AG09319 (cell line): Measurements from ENCODE around the gene RAI1.
A peak's percentile ranks its signal among the peaks of the same experiment; 100 is the strongest.

Experiments used
- DNase-seq: peaks from one replicate; pipeline ENCODE4 v3.0.0-alpha.2; 2010; ENCODE audit warnings: low read depth; ENCODE audit errors: extremely low read depth
- TF ChIP-seq, protein P1 (sequence below): IDR thresholded peaks from 2 replicates; pipeline ENCODE4 v1.5.1; 2011; ENCODE audit warnings: low read depth, mild to moderate bottlenecking, inconsistent platforms, low read length, moderate library complexity

RAI1 gene

DNA sequence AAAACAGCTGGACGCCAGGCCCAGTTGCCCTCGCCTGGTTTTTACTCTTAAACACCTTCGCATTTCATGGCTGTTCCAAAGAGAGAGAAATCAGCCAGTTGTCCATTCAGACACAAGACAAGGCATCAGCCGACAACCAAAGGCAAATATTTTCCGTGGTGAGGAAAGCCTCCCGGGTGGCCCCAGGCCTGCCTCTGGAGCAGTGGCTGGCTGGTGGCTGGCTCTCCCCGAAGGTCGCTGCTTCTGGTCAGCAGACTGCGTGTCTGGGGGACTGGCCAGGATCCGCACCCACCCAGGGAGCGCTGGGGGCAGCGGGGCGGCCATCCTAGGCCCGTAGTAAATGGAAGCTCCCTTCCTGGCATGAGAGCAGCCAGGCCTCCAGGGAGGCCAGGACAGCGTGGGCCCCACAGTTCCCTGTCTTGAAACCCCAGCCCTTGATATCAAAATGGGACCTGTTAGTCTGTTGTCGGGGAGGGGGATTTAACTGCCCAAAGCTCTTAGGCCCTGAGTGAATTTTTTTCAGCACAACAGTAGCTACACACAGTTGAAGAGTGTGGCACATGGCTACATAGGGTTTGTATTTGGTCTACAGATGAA is 97.9 kb downstream of the RAI1 start:
- DNase-seq, result no peak
- TF ChIP-seq, protein P1, sequence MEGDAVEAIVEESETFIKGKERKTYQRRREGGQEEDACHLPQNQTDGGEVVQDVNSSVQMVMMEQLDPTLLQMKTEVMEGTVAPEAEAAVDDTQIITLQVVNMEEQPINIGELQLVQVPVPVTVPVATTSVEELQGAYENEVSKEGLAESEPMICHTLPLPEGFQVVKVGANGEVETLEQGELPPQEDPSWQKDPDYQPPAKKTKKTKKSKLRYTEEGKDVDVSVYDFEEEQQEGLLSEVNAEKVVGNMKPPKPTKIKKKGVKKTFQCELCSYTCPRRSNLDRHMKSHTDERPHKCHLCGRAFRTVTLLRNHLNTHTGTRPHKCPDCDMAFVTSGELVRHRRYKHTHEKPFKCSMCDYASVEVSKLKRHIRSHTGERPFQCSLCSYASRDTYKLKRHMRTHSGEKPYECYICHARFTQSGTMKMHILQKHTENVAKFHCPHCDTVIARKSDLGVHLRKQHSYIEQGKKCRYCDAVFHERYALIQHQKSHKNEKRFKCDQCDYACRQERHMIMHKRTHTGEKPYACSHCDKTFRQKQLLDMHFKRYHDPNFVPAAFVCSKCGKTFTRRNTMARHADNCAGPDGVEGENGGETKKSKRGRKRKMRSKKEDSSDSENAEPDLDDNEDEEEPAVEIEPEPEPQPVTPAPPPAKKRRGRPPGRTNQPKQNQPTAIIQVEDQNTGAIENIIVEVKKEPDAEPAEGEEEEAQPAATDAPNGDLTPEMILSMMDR, result no peak

DNA sequence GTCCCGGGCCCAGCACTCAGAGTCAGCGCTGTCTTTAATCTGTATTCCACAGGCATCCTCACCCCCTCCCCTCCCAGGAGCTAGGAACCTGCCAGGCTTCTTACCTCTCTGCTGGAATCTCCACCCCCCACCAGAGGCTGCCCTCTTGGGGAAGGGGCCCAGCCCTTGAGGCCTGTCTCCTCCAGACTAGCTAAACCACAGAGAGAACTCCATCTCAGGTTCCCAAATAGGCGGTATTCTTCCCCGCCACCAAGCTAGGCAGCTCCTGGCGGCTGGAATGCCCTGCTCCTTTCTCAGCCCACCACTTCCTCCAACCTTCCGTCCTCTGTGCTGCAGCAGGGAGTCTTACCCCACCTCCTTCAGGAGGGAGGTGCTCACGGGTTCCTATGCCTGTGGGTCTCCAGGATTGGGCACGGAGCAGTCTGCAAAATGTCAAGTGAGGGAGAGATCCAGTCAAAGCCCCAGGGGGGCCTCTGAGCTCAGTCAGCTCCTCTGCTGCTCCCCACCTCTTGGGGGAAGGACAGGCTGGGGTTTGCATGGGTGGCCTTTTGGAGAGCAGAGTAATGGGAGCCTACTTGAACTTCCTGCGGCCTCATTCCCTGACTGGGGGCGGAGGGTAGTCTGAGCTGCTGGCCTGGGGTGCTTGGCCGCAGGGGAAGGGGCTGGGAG is 99.8 kb downstream of the RAI1 start:
- TF ChIP-seq, protein P1, result no peak
- no peak for DNase-seq

DNA sequence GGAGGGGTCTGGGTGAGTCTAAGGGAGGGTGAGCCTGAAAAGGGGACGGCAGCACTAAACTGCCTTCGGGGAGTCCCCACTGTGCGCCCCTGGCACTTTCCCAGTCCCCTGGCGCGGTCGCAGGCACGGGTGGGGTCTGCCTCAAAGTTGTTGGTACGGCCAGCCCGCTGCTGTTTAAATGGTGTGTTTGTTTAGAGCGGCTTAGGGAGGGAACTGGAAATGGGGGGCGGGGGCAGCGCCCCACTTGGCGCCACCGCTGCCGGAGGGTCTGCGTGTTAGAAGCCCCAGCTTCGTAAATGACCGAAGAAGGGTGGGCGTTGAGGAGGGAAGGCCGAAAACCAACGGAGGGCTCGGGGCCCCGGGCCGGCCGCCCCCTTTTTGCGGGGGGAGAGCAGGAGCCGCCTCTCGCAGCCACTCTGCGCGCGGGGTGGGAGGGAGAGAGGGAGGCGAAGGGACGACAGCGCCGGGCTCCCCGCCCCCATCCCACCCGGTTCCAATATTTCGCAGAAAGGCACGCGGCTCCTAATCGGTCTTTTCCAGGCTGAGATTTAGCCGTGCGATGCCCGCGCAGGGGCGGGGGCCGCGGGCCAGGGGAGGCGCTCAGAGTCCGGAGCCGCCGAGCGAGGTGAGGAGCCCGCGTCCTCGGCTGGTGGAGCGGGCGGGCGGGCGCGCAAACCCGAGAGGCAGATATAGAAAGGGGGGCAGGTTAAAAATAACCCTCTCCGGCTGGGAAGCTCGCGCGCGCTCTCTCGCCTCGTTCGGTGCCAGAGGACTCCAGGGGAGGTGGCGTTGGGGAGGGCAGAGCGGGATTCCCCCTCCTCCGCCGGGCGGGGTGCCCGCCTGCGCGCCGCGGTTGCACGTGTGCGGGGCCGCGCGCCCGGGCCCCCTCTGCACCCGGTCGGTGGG is 100.6 kb downstream of the RAI1 start:
- TF ChIP-seq, protein P1, result no peak
- DNase-seq, result peak; percentile 7

DNA sequence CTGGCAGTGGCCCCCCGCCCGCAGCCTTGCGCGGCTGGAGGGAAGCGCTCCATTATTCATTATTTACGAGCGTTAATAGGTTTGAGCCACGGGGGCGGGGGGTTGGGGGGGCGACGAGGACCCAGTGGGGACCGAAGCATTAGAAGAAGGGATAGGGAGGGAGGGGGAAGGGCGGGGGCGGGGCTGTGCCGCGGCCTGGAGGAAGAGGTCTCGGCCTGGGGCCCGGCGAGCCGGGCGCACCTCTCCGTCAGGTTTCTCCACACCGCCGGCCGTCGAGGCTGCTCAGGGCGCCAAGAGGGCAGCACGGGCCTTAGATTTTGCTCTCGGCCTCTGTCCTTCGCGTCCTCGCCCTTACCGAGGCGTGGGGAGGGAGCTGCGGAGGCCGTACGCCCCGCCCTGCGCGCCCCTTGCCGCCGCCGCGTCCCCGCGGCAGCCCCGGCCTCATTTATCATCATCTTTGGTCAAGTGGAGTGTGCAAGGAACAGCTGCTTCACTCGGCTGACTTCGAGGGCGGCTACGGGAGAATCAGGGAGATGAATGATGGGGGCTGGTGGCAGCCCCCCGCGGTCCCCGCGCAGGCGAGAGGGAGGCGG is 101.4 kb downstream of the RAI1 start:
- DNase-seq, result no peak
- TF ChIP-seq, protein P1, result no peak

DNA sequence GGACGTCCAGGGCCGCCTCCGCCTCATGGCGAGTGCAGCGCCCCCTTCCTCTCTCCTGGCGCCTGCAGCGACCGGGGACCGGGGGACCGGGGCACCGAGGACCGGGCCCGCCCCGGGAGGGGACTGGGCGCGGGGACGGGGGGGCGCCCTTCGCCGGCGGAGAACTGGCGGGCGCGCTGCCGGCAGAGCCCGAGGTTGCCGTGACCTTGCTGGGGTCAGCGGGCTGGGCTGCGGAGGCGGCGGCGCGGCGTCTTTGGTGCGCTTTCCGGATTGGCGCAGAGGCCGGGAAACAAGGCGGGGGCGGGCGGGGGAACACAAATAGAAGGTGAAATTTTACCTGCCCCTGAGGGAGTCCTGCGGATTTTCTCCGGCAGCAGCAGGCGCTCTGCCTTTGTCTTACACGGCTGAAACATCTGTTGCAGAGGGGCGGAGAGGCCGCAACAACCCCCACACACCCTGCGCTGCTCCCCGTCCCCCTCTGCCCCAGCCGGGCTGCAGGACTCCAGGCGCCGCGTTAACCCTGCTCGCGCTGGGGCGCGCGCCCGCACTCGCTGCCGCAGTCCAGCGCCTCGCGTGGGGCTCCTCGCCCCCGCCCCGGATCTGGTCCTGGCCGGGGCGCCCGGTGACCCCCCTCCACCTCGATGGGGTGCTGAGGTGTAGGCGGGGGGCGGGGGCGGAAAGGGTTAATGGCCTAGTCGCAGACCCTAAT is 102.0 kb downstream of the RAI1 start:
- DNase-seq, result no peak
- TF ChIP-seq, protein P1, result no peak; the same call in 1 of the 2 replicates

DNA sequence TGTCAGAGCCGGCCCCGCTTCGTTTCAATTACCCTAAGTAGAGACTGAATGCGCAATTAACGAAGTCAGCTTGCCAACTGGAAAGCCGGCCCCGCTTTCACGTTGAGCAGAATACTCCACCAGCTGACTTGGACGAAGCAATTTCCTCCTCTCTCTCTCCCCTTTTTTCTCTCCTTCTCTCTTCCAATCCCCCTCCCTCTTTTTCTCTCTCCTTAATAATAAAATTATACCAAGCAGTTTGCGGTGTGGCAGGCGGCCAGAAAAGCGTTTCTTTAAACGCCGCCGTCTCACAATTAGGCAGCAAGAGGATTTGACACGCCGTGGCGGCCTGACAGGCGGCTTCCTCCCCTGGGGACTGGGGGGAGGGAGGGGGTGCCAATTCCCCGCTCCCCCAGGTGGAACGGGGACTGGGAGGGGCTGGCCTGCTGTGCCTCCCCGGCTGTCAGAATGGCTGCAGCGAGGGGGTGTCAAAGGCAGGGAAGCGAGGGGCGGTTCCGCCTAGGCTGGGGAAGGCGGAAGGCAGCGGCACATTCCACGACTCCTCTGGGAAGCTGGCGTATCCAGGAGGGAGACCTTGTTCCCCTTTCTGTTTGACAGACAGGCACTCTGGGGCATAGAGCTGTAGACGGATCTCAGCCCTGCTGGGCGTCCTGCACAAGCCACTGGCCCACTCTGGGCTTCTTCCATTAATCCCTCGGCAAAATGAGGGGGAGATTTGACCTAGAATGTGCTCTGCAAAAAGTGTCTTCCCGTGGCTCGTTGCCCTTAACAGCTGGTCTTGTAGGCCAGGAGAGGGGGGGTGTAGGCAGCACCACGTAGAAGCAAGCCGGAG is 102.8 kb downstream of the RAI1 start:
- DNase-seq, result peak; percentile 5
- TF ChIP-seq, protein P1, result no peak
